GM23338 (cell line): ENCODE measurements around the gene EID2.

Experiments used
- CREB1 ChIP-seq: fragments of 250-450 bp; sonication (Bioruptor Pico); IDR thresholded peaks from 2 replicates; pipeline ENCODE4 v1.5.0; 2020; ENCODE audit warnings: low read depth, mild to moderate bottlenecking, moderate library complexity
- EZH2 ChIP-seq: fragments of 200-600 bp; sonication (generic); IDR thresholded peaks from one replicate; pipeline ENCODE4 v1.8.0; 2017; ENCODE audit warnings: antibody characterized with exemption, mild to moderate bottlenecking, low read depth; ENCODE audit not compliant: unreplicated experiment
- EZH2phosphoT487 ChIP-seq: fragments of 200-600 bp; sonication (generic); IDR thresholded peaks from one replicate; pipeline ENCODE4 v1.8.1; 2018; ENCODE audit warnings: antibody characterized with exemption; ENCODE audit not compliant: unreplicated experiment
- JUNB ChIP-seq: IDR thresholded peaks from one replicate; pipeline ENCODE4 v1.6.1; 2016; ENCODE audit warnings: antibody characterized with exemption; ENCODE audit not compliant: unreplicated experiment
- NANOG ChIP-seq: IDR thresholded peaks from 2 replicates; pipeline ENCODE4 v1.6.1; 2016; ENCODE audit warnings: antibody characterized with exemption, borderline replicate concordance
- POLR2AphosphoS5 ChIP-seq: IDR thresholded peaks from 2 replicates; pipeline ENCODE4 v1.6.1; 2016; ENCODE audit warnings: antibody characterized with exemption, low read depth
- STAT1 ChIP-seq: IDR thresholded peaks from one replicate; pipeline ENCODE4 v1.6.1; 2016; ENCODE audit warnings: antibody characterized with exemption; ENCODE audit not compliant: unreplicated experiment
- ZNF114 ChIP-seq: fragments of 250-450 bp; sonication (Bioruptor Pico); IDR thresholded peaks from 2 replicates; pipeline ENCODE4 v1.5.0; 2020; ENCODE audit warnings: mild to moderate bottlenecking, moderate library complexity
- ZNF331 ChIP-seq: fragments of 250-450 bp; sonication (Bioruptor Pico); IDR thresholded peaks from 2 replicates; pipeline ENCODE4 v1.5.0; 2020; ENCODE audit warnings: low read depth, mild to moderate bottlenecking, moderate library complexity
- TF ChIP-seq, protein P1 (sequence below), 2 experiments: fragments of 200-600 bp in 1 of 2; sonication (generic) in 1 of 2; conservative IDR thresholded peaks; 2 replicates each; pipeline versions ENCODE4 v1.5.1 to v1.6.1; 2016 to 2017; ENCODE audit warnings: antibody characterized with exemption in 2 of 2, low read depth in 2 of 2, mild to moderate bottlenecking in 2 of 2, moderate library complexity in 1 of 2
- TF ChIP-seq, protein P2 (sequence below): IDR thresholded peaks from one replicate; pipeline ENCODE4 v1.6.1; 2018; ENCODE audit warnings: antibody characterized with exemption; ENCODE audit not compliant: unreplicated experiment
- TF ChIP-seq, protein P3 (sequence below): IDR thresholded peaks from 2 replicates; pipeline ENCODE4 v1.6.1; 2016; ENCODE audit warnings: antibody characterized with exemption
- TF ChIP-seq, protein P4 (sequence below): fragments of 250-450 bp; sonication (Bioruptor Pico); IDR thresholded peaks from 2 replicates; pipeline ENCODE4 v1.5.0; 2020; ENCODE audit warnings: mild to moderate bottlenecking, moderate library complexity

DNA sequence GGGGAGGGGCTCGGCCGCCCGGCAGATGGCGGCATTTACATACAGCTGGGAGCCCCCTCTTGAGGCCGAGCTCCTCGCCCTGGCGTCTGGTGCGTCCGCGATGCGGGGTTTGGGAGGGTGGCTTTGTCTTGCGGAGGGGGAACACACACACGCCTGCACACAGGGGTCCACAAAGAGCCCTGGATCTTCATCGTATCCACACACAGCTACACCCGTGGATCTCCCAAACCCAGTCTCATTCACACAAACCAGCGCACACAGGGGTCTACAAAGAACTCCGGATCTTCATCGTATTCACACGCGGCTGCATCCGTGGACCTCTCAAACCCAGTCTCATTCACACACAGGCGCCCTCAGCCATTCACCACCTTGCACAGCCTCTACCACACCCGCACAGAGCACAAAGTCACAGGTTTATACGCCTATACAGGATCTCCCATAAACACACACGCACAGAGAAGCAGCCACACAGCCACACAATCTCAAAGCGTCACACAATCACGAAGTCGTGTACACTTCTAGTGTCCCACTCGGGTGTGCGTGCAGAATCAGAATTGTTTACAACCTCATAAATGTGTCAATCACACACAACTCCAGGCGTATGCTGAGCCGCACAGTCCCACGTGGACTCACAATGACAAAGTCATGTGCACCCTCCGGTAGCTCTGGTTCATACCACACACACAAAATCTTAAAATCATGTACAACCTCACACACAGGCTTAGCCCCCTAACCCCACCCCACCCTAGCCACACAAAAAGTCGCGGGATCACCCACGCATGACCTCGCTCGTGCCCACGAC lies 41.8 kb downstream of the EID2 start:
- TF ChIP-seq, protein P1, sequence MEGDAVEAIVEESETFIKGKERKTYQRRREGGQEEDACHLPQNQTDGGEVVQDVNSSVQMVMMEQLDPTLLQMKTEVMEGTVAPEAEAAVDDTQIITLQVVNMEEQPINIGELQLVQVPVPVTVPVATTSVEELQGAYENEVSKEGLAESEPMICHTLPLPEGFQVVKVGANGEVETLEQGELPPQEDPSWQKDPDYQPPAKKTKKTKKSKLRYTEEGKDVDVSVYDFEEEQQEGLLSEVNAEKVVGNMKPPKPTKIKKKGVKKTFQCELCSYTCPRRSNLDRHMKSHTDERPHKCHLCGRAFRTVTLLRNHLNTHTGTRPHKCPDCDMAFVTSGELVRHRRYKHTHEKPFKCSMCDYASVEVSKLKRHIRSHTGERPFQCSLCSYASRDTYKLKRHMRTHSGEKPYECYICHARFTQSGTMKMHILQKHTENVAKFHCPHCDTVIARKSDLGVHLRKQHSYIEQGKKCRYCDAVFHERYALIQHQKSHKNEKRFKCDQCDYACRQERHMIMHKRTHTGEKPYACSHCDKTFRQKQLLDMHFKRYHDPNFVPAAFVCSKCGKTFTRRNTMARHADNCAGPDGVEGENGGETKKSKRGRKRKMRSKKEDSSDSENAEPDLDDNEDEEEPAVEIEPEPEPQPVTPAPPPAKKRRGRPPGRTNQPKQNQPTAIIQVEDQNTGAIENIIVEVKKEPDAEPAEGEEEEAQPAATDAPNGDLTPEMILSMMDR (conservative IDR thresholded peaks at IDR 0.05; ENCODE audit: low read depth in 2 of 2), result peak in 1 of 2 experiments; percentile 48; a peak in 3 of 4 replicates
- TF ChIP-seq, protein P2, sequence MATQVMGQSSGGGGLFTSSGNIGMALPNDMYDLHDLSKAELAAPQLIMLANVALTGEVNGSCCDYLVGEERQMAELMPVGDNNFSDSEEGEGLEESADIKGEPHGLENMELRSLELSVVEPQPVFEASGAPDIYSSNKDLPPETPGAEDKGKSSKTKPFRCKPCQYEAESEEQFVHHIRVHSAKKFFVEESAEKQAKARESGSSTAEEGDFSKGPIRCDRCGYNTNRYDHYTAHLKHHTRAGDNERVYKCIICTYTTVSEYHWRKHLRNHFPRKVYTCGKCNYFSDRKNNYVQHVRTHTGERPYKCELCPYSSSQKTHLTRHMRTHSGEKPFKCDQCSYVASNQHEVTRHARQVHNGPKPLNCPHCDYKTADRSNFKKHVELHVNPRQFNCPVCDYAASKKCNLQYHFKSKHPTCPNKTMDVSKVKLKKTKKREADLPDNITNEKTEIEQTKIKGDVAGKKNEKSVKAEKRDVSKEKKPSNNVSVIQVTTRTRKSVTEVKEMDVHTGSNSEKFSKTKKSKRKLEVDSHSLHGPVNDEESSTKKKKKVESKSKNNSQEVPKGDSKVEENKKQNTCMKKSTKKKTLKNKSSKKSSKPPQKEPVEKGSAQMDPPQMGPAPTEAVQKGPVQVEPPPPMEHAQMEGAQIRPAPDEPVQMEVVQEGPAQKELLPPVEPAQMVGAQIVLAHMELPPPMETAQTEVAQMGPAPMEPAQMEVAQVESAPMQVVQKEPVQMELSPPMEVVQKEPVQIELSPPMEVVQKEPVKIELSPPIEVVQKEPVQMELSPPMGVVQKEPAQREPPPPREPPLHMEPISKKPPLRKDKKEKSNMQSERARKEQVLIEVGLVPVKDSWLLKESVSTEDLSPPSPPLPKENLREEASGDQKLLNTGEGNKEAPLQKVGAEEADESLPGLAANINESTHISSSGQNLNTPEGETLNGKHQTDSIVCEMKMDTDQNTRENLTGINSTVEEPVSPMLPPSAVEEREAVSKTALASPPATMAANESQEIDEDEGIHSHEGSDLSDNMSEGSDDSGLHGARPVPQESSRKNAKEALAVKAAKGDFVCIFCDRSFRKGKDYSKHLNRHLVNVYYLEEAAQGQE, result no peak
- TF ChIP-seq CREB1 (CRISPR knock-in tag), result no peak
- no peak for TF ChIP-seq EZH2phosphoT487
- no peak for TF ChIP-seq JUNB
- TF ChIP-seq POLR2AphosphoS5, result peak; percentile 64
- no peak for TF ChIP-seq EZH2
- TF ChIP-seq ZNF114 (CRISPR knock-in tag), result no peak
- TF ChIP-seq, protein P3, sequence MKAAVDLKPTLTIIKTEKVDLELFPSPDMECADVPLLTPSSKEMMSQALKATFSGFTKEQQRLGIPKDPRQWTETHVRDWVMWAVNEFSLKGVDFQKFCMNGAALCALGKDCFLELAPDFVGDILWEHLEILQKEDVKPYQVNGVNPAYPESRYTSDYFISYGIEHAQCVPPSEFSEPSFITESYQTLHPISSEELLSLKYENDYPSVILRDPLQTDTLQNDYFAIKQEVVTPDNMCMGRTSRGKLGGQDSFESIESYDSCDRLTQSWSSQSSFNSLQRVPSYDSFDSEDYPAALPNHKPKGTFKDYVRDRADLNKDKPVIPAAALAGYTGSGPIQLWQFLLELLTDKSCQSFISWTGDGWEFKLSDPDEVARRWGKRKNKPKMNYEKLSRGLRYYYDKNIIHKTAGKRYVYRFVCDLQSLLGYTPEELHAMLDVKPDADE, result no peak
- no peak for TF ChIP-seq ZNF331 (CRISPR knock-in tag)
- TF ChIP-seq STAT1, result no peak
- TF ChIP-seq, protein P4, sequence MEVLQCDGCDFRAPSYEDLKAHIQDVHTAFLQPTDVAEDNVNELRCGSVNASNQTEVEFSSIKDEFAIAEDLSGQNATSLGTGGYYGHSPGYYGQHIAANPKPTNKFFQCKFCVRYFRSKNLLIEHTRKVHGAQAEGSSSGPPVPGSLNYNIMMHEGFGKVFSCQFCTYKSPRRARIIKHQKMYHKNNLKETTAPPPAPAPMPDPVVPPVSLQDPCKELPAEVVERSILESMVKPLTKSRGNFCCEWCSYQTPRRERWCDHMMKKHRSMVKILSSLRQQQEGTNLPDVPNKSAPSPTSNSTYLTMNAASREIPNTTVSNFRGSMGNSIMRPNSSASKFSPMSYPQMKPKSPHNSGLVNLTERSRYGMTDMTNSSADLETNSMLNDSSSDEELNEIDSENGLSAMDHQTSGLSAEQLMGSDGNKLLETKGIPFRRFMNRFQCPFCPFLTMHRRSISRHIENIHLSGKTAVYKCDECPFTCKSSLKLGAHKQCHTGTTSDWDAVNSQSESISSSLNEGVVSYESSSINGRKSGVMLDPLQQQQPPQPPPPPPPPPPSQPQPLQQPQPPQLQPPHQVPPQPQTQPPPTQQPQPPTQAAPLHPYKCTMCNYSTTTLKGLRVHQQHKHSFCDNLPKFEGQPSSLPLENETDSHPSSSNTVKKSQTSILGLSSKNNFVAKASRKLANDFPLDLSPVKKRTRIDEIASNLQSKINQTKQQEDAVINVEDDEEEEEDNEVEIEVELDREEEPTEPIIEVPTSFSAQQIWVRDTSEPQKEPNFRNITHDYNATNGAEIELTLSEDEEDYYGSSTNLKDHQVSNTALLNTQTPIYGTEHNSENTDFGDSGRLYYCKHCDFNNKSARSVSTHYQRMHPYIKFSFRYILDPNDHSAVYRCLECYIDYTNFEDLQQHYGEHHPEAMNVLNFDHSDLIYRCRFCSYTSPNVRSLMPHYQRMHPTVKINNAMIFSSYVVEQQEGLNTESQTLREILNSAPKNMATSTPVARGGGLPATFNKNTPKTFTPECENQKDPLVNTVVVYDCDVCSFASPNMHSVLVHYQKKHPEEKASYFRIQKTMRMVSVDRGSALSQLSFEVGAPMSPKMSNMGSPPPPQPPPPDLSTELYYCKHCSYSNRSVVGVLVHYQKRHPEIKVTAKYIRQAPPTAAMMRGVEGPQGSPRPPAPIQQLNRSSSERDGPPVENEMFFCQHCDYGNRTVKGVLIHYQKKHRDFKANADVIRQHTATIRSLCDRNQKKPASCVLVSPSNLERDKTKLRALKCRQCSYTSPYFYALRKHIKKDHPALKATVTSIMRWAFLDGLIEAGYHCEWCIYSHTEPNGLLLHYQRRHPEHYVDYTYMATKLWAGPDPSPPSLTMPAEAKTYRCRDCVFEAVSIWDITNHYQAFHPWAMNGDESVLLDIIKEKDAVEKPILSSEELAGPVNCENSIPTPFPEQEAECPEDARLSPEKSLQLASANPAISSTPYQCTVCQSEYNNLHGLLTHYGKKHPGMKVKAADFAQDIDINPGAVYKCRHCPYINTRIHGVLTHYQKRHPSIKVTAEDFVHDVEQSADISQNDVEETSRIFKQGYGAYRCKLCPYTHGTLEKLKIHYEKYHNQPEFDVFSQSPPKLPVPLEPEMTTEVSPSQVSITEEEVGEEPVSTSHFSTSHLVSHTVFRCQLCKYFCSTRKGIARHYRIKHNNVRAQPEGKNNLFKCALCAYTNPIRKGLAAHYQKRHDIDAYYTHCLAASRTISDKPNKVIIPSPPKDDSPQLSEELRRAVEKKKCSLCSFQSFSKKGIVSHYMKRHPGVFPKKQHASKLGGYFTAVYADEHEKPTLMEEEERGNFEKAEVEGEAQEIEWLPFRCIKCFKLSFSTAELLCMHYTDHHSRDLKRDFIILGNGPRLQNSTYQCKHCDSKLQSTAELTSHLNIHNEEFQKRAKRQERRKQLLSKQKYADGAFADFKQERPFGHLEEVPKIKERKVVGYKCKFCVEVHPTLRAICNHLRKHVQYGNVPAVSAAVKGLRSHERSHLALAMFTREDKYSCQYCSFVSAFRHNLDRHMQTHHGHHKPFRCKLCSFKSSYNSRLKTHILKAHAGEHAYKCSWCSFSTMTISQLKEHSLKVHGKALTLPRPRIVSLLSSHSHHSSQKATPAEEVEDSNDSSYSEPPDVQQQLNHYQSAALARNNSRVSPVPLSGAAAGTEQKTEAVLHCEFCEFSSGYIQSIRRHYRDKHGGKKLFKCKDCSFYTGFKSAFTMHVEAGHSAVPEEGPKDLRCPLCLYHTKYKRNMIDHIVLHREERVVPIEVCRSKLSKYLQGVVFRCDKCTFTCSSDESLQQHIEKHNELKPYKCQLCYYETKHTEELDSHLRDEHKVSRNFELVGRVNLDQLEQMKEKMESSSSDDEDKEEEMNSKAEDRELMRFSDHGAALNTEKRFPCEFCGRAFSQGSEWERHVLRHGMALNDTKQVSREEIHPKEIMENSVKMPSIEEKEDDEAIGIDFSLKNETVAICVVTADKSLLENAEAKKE, result no peak
- no peak for TF ChIP-seq NANOG
